Activated CD4-positive, alpha-beta T cell treated with anti-CD3 and anti-CD28 coated beads for 36 hours (primary cell): Measurements from ENCODE around the gene FRG2. TPM values are rescaled to one million over a fixed set of nuclear protein-coding genes. Genes with fewer than 3 reads are reported as not detected.

ENCODE experiments used
- total RNA-seq, 2 experiments: library from RNA; stranded (reverse); gene quantifications; one replicate each; pipeline ENCODE4 v1.2.3, GENCODE V29; 2021

FRG2 gene
- total RNA-seq, 2 experiments from 2014 or later: not detected

Other genes starting within 250 kb of the FRG2 start
- 10 to 100 TPM; 58.1 to 66.8 TPM for gene FRG1, start 86.4 kb downstream of the FRG2 start, total RNA-seq
- gene DBET, start 37.2 kb upstream of the FRG2 start, total RNA-seq: not detected
- gene DUX4, start 146.5 kb upstream of the FRG2 start, total RNA-seq: not detected